ENCODE results near the gene ATP2A2. TPM values are rescaled to one million over a fixed set of nuclear protein-coding genes. Genes with fewer than 3 reads are reported as not detected.

ATP2A2 gene
- total RNA-seq, 2 donors from 2014 or later, result 248 to 311 TPM

GRCh38 chr12:110287986-110288385 lies 6.9 kb downstream of the ATP2A2 start:
- Histone ChIP-seq H3K4me1 (no peaks in the 10 kb centered on the region), H3K27me3 (no peaks in the 10 kb centered on the region), H3K9me3 (no peaks in the 10 kb centered on the region), H3K9ac (ENCODE audit: low read depth in 2 of 2, low read length in 2 of 2) (no peak overlapping the region), H3K36me3 (peaks cover 9% of the 10 kb centered on the region), H3K4me3 (no peak overlapping the region), H3K27ac (no peak overlapping the region)
- intact Hi-C loops (cut with DNase I), result no loop called here
- no peak for TF ChIP-seq CTCF (IDR thresholded peaks at IDR 0.05)
- DNase-seq, result no peak

GRCh38 chr12:110289044-110289710 lies 8.1 kb downstream of the ATP2A2 start:
- Histone ChIP-seq H3K4me1 (no peaks in the 10 kb centered on the region), H3K4me3 (no peak overlapping the region), H3K36me3 (peaks cover 9% of the 10 kb centered on the region), H3K27ac (no peak overlapping the region), H3K9me3 (no peaks in the 10 kb centered on the region), H3K9ac (ENCODE audit: low read depth in 2 of 2, low read length in 2 of 2) (no peak overlapping the region), H3K27me3 (no peaks in the 10 kb centered on the region)
- intact Hi-C loops (cut with DNase I), result no loop called here
- TF ChIP-seq CTCF (IDR thresholded peaks at IDR 0.05), result no peak
- DNase-seq, result no peak

- no peak for DNase-seq
- no peaks in the 10 kb centered on the region for H3K9me3 ChIP-seq
- no peak overlapping the region for H3K9ac ChIP-seq (ENCODE audit: low read depth in 2 of 2, low read length in 2 of 2)
- H3K4me3 ChIP-seq, result no peak overlapping the region
- H3K36me3 ChIP-seq, result peaks cover 13% of the 10 kb centered on the region
- no peaks in the 10 kb centered on the region for H3K4me1 ChIP-seq
- H3K27ac ChIP-seq, result no peak overlapping the region
- TF ChIP-seq CTCF (IDR thresholded peaks at IDR 0.05), result no peak
- no peaks in the 10 kb centered on the region for H3K27me3 ChIP-seq
- intact Hi-C loops (cut with DNase I), result no loop called here
Measured at GRCh38 chr12:110289711-110290078, 8.6 kb downstream of the ATP2A2 start.

- intact Hi-C loops (cut with DNase I), result no loop called here
- DNase-seq, result no peak
- Histone ChIP-seq H3K9me3 (no peaks in the 10 kb centered on the region), H3K27ac (no peak overlapping the region), H3K36me3 (peaks cover 4% of the 10 kb centered on the region), H3K4me3 (no peak overlapping the region), H3K27me3 (no peaks in the 10 kb centered on the region), H3K9ac (ENCODE audit: low read depth in 2 of 2, low read length in 2 of 2) (no peak overlapping the region), H3K4me1 (no peaks in the 10 kb centered on the region)
- TF ChIP-seq CTCF (IDR thresholded peaks at IDR 0.05), result no peak
Measured at GRCh38 chr12:110301065-110301806, 20.2 kb downstream of the ATP2A2 start.

- no peaks in the 10 kb centered on the region for H3K9me3 ChIP-seq
- no peaks in the 10 kb centered on the region for H3K4me1 ChIP-seq
- no peak for TF ChIP-seq CTCF (IDR thresholded peaks at IDR 0.05)
- DNase-seq, result no peak
- H3K36me3 ChIP-seq, result peaks cover 10% of the 10 kb centered on the region
- no peak overlapping the region for H3K4me3 ChIP-seq
- H3K27me3 ChIP-seq, result no peaks in the 10 kb centered on the region
- H3K9ac ChIP-seq (ENCODE audit: low read depth in 2 of 2, low read length in 2 of 2), result no peak overlapping the region
- intact Hi-C loops (cut with DNase I), result no loop called here
- H3K27ac ChIP-seq, result no peak overlapping the region
Measured at GRCh38 chr12:110304061-110304551, 23.1 kb downstream of the ATP2A2 start.

Data from colonic mucosa (tissue), 4 donors.